NT2/D1 (cell line): ENCODE data around the gene RSPH6A.

Experiments used
- SUZ12 ChIP-seq: IDR thresholded peaks from 2 replicates; pipeline ENCODE4 v1.6.1; 2011; ENCODE audit not compliant: insufficient read length, insufficient read depth; ENCODE audit errors: extremely low read depth
- YY1 ChIP-seq: IDR thresholded peaks from 2 replicates; pipeline ENCODE4 v1.6.1; 2011; ENCODE audit not compliant: insufficient read length, insufficient read depth
- ZNF274 ChIP-seq: IDR thresholded peaks from 2 replicates; pipeline ENCODE4 v1.6.1; 2011; ENCODE audit warnings: mild to moderate bottlenecking, low read depth, low read length

DNA sequence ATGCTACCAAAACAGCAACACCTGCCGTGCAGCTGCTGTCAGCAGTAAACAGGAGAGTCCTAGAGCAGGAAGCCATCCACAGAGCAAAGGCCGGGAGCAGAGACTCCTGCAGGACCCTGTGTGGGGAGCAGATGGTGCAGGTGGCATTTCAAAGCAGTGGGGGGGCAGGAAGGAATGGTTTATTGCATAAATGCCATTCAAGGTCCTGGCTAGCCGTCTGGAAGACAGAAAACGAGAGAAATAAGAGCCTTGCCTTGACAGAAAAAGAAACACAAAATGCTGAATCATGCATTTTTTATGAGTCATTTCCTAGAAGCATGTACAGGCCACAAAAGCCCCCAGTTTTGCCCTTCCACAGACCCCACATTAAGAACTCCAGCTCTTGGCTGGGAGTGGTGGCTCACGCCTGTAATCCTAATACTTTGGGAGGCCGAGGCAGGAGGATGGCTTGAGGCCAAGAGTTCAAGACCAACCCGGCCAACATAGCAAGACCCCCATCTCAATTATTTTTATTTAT is 5.4 kb downstream of the RSPH6A start:
- TF ChIP-seq ZNF274: no peak
- TF ChIP-seq YY1: no peak
- TF ChIP-seq SUZ12: no peak
